ENCODE measurements around the gene CSNK1D.

DNA sequence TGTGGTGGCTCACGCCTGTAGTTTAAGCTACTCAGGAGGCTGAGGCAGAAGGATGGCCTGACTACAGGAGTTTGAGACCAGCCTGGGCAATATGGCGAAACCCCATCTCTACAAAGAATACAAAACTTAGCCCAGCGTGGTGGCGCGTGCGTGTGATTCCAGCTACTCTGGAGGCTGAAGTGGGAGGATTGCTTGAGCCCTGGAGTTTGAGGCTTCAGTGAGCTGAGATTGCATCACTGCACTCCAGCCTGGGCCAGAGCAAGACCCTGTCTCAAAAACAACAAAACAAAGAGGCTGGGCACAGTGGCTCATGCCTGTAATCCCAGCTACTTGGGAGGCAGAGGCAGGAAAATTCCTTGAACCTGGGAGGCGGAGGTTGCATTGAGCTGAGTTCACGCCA is 7.0 kb upstream of the CSNK1D start:
- TF ChIP-seq RAD21 (IDR thresholded peaks at IDR 0.05; ENCODE audit: insufficient read depth, low read depth, low read length) (no peak), POLR2A (IDR thresholded peaks at IDR 0.05; ENCODE audit: low read depth, low read length) (no peak), ASH2L (IDR thresholded peaks at IDR 0.05; ENCODE audit: borderline replicate concordance, low read depth) (no peak), POLR2AphosphoS5 (IDR thresholded peaks at IDR 0.05; ENCODE audit: low read length) (no peak), MAX (IDR thresholded peaks at IDR 0.05; ENCODE audit: low read depth, low read length) (no peak), USF2 (IDR thresholded peaks at IDR 0.05; ENCODE audit: borderline replicate concordance, low read depth, low read length) (no peak), REST (IDR thresholded peaks at IDR 0.05; ENCODE audit: low read depth, low read length) (no peak)

Measured in GM12878 (cell line).